NCI-H146 treated with DMSO at 0.1 percent for 48 hours (cell line): ENCODE measurements around the gene CFAP73.

Experiments used
- DNase-seq: peaks from one replicate; lab custom pipeline; 2025; ENCODE audit not compliant: unreplicated experiment; lab: John Stamatoyannopoulos, UW

The CFAP73 gene

DNA sequence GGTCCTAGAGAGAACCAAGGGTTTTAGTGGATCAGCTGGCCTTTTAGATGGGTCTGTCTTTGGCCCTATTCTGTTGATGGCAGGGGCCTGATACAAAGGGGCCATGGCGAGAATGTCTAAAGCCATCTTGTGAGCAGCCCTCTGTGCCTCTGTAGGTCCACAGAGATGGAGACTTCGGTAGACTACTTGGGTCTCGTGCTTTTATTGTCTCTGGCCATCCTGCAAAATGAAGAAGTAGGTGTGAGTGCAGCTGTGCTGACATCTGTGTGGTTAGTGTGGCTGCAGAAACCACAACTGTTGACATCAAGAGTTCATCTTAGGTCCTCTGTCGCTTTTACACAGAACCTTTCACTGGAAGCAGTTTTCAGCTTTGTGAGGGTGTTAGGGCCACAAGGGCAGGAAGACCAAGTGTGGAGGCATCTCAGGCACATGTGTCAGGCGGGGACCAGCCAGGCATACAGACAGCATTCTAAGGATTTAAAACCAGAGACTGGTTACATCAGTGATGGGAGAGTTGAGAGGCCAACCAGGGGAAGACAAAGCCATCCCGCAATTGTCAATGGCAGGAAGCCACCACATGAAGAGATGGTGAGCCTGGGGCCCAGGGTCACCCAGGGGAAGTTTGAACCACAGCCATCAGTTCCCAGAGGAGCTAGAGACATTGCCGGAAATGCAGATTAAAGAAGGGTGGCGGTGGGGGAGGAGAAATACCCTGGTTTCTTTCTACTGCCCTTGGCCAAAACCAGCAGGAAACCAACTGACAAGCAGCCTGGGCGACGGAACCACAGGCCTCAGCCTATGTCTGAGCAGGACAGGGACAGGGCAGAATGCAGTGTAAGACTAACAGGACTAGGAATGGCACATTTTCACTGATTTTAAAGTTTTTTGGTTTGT lies 58.8 kb downstream of the CFAP73 start:
- DNase-seq, result no peak
